ENCODE measurements around the gene RASD1.

The RASD1 gene, protein sequence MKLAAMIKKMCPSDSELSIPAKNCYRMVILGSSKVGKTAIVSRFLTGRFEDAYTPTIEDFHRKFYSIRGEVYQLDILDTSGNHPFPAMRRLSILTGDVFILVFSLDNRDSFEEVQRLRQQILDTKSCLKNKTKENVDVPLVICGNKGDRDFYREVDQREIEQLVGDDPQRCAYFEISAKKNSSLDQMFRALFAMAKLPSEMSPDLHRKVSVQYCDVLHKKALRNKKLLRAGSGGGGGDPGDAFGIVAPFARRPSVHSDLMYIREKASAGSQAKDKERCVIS

DNA sequence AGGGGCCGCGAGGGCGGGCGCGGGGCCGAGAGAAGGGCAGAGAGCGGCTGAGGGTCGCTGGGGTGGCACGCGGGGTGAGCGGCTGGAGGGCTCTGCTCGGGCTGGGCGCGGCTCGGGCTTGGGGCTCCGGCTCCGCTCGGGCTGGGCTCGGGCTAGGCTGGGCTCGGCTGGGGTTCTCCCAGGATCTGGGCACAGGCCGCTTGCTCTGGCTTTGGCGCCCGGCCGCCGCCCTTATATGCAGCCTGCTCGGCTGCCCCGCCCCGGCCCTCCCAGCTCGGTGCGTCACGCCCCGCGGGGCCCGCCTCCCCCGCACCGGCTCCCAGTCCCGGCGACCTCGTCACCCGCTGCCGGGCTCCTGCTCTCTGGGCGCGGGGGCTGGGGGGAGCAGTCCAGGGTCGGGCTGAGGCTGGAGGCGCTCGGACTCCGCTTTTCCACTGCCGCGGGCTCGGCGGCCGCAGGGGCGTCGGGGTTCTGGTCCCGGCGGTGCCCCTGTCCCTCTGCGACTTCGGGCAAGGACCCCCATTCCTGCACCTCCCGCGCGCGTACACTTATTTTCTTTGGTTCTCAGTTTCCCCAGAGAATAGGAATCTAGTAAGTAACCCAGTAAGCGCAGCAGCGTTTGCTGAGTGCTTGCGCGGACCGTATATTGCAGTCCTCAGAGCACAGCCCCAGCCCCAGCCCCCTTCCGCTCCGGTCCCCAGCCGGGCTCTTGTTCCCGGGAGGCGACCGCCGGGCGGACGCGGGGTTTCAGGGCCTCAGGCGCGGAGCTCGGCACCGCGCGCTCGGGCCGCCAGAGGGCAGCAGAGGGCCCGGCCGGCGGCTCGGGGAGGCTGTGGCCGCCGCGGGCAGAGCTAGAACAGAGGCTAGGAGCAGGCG is at the start of gene RASD1:
Gene RASD1 (minus strand): TSS at position 207 of the 876 bp plus-strand sequence. CDS start 214 bp downstream, outside the sequence.
- peak; percentile 81 for DNase-seq

DNA sequence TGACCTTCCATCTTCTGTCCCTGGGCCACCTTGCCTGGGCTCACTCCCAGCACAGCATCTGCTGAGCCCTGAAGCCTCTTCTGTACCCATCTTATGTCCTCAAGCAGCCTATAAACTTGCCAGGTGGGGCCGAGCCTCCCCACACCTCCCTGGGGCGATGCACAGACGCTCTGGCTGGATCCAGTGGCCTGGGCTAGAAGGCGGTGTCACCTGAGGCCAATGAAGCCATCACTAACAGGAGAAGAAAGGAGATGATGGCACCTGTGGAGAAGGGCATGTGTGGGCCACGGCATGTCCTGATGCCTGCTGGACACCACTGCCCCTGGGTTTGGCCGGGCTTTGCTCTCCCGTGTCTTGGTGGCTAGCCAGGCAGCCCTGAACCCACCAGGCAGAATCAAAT is 49.8 kb upstream of the RASD1 start:
- DNase-seq, result no peak

DNA sequence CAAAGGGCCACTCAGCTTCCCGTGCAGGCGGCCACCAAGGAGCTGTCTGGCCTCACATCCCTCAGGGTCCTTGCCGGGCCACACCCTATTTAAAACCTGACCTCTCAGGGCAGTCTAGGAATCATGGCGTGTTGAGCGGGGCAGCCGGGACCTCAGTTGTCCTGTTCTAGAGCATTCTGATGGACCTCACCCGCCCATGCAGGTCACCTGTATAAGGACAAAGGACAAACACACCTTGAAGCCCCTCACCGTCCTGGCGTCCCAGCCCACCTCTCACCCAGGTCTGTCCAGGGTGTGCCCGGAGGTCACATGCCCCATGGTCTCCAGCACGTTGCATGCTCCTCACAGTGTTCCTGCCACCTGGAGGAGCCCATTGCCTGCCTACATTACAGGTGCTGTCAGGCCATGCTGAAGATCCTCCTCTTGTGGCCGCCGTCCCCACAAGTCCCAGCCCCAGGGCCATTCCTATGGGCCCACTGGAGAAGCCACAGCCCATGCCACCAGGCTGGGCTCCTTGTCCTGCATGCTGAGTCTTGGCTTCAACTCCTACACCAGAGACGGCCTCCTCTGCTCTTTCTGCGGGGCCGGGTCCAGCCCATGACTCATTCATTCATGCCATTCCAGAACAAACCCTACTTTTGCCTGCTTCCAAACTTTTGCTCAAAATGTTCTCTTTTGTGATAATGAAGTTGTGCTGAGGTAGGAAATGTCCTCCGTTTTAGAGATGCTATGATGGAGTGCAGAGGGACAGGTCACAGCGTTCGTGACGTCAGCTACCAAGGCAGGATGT is 49.0 kb upstream of the RASD1 start:
- no peak for DNase-seq

DNA sequence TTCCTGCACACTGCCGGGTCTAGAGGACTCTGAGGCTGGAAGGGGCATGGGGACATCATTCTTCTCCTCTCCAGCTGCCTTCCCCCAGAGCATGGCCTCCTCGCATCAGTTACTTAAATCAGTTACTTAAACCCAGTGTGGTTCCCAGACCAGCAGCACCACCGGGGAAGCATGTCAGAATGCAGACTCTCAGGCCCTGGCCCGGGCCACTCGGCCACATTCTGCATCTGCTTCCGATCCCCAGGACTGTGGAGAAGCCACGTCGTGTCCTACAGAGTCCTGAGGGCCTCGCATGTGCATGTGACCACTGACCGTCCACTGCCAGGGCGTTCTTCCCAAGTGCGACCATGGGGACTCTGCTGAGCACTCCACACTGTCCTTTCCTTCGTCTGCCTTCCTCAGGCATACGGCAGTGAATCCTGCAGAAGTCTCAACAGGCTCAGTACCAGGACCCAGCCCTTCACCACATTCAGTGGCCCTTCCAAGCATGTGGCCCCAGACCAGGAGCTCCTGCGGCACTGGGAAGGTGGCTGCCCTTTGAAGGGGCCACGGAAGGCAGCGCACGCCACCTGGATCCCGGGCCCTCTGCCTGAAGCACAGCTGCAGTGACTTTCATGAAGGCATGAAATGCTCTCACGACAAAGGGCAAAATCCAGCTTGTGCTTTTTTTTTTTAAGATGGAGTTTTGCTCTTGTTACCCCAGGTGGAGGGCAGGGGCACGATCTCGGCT is 46.9 kb upstream of the RASD1 start:
- no peak for DNase-seq

DNA sequence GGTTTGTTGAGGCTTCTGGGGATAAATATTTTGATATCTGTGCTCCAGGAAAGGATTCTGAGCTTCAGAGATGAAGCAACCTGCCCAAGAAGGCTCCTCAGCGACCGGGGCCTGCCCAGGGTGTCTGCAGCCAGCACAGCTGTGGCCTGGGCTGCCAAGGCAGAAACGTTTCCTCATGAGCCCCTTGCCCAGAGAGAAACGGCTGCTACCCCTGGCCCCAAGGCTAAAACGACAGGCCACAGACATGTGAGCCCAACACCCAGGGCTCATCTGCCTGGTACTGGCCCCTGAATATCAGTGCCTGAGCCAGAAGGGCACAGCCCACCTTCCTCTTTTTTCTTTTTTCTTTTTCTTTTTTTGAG is 45.4 kb upstream of the RASD1 start:
- no peak for DNase-seq

DNA sequence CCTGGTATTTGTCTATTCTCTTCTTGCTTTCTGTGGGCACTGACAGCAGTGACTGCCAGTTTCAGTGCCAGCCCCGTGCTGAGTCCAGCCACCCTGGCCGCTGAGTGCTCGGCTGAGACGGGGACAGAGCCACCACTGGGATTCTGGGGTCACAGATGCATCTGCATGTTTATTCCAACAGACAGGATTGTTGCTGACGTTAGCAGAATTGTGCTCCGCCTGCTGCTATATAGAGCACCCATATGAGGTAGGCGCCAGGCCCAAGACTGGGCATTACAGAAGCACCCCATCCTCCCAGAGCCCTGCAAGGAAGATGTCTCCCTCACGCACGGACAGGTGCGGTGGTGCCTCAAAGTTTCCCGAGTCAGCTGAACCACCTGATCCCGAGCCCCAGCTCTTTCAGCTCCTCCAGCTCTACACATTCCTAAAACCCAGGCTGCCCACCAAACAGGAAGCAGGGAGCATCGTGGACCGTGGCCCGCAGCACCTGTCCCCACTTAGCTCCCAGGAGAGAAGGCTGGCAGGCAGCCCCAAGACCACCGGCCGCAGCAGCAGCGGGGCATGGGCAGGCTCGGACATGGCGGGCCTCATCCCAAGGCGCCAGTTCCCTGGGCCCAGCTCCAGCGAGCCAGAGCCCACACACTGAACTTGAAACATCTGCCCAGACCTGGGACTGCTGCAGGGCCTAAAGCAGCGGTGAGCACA is 44.9 kb upstream of the RASD1 start:
- no peak for DNase-seq

DNA sequence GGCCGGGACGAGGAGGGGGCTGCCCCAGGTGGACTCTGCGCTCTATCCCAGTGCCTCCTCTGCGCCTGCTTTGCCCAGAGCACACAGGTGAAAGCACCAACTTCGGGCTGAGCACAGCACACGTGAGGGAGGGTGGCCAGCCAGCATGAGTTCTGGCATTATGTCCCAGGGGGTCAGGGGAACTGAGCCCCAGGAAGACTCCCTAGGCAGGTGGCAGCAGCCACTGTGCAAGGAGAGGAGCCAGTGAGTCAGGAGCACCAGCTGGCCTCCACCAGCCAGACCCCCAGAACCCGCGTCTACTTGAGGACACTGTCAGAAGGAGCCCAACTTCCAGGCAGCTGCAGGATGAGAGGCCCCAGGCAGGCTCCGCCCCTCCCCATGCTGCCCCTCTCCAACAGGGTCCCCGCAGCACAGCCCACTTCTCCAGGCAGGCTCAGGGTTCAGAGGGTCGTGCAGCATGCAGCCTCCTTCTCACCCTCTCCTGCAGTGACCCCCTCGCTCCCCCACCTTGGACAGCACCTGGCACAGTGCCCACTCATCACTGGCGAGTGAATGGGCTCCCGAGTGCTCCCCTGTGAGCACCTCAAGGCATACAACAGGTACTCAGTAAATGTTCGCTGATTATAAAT is 44.2 kb upstream of the RASD1 start:
- no peak for DNase-seq

DNA sequence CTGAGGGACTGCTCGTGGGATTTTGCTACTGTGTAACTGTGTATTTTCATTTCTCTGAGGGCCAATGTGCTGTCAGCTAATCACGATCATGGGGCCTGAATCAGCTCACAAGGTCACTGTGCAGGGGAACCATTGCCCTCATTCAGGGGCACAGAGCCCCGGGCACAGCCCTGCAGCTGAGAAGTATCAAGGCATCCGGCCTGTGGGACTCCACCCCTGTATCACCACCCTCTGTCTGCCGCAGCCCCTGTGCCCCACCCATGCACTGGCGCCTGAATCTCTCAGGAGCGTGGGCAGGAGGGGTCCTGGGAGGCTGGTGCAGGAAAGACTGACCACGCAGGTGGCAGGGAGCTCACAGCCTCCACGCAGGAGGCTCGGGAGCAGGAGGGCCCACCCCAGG is 43.4 kb upstream of the RASD1 start:
- no peak for DNase-seq

DNA sequence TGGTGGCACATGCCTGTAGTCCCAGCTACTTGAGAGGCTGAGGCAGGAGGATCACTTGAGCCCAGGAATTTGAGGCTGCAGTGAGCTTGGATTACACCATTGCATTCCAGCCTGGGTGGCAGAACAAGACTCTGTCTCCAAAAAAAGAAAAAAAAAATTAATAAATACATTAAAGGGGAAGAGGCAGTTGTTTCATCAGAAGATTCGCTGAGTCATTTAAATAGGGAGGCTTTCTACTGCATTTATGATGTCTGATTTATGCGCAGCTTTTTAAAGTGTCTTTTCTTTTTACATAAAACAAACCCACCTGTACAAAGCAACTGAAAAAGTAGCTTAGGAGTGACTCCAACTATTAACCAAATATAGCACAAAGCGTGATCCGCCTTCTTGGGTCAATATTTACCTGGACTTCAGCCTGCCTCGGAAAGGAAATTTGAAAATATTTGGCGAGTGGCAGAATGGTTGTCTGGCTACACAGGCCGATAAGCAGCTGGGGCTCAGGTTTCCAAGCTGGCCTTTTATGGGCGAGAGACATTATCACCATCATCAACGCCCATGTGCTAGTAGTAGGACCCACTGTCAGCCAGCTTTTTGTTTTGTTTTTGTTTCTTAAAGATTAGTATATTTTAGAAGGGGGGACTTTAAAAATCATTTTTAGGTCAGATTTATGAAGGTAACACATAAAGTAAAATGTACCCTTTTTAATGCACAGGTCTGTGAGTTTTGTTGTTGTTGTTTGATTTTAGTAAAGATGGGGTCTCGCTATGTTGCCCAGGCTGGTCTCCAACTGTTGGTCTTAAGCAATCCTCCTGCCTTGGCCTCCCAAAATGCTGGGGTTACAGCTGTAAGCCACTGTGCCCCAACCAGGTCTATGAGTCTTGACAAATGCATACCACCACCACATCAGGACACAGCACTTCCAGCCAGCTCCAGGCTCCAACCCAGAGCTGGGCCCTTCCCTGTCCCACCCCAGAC is 42.5 kb upstream of the RASD1 start:
- no peak for DNase-seq

DNA sequence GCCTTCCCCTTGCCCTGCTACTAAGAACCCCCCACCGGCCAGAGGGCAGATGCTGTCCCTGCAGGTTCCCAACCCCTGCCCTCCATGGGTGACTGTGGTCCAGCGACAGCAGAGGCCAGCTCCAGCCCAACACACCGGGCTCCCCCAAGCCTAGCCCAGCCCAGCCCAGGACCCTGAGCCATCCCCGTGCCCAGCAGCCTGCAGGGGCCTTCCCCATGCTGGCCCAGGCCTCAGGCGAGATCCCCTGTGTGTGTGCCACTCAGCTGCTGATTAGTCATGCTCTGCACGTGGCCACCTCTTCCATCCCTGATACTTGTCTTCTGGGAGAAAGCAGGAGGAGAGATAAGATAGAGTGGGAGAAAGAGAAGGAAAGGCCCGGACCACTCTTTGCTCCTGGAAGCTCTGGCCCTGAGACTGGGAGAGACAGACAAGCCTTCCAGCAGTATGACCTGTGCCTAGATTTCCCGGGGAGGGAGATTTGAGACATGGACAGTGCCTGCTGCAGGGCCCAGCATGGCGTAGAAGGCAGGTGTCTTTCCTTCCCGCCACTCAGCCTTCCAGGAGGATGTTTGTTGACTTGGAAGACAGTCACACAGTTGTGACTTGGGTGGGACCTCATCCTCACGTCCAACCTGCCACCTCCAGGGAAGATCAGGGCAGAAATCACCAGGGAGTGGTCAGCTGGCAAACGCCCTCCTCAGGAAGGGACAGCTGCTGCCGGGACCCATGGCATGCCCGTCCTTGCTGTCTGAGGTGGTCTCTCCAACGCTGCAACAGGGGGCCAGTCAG is 41.3 kb upstream of the RASD1 start:
- no peak for DNase-seq

DNA sequence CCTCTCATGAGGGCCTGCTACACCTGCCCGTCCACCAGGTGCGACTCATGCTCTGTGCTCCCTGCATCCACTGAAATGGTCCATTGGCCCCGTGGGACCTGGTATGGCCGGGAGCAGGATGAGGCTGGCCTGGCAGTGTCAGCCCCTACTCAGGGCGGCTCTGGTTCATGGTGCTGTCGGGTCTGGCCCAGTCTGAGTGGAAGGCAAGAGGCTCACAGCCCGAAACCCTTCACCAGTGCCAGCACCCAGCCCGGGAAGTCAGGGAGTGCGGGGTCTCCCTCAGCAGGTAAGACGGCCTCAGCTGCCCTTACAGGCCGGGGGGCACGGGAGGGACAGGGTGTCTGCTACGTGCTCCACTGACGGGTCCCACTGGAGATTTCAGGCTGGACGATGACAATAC is 40.5 kb upstream of the RASD1 start:
- no peak for DNase-seq

DNA sequence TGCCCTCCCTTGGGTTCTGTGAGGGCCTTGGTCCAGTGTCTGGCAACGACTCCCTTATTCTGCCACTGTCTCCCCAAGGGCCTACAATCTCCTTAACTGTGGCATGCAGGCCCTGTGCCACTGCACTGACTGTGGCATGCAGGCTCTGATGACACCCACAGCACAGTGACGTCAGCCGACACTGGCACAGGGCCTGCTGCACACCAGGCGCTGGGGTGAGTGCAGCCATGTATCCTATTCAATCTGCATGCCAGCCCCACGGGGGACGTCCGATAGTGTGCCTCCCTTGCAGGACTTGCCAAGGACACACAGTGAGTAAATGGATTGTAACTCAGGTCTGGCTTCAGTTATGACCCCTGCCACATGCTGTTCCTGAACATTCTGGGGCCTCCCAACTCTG is 39.8 kb upstream of the RASD1 start:
- DNase-seq, result no peak

DNA sequence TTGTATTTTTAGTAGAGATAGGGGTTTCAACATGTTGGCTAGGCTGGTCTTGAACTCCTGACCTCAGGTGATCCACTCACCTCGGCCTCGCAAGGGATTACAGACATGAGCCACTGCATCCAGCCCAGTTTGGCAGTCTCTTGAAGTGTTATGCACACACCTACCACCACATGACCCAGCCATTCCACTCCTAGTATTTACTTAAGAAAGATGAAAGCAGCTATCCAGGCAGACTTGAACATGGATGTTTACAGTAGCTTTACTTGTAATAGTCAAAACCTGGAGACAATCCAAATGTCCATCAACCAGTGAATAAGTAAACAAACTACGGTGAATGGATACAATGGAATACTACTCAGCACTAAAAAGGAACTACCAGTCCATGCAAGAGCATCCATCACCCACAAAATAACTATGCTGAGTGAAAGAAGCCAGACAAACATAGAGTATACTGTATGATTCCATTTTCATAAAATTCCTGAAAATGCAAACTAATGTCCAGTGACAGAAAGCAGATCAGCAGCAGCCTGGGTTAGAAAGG is 37.8 kb upstream of the RASD1 start:
- DNase-seq, result no peak

DNA sequence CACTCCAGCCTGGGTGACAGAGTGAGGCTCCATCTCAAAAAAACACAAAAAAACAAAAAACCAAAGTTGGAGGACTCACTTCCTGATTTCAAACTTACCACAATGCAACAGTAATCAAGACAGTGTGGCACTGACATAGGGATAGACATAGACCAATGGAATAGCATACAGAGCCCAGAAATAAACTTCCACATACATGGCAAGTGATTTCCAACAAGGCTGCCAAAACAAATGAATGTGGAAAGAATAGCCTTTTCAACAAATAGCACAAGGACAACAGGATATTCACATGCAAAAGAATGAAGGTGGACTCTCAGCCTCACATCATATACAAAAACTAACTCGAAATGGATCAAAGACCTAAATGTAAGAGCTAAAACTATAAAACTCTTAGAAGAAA is 36.8 kb upstream of the RASD1 start:
- DNase-seq, result no peak

DNA sequence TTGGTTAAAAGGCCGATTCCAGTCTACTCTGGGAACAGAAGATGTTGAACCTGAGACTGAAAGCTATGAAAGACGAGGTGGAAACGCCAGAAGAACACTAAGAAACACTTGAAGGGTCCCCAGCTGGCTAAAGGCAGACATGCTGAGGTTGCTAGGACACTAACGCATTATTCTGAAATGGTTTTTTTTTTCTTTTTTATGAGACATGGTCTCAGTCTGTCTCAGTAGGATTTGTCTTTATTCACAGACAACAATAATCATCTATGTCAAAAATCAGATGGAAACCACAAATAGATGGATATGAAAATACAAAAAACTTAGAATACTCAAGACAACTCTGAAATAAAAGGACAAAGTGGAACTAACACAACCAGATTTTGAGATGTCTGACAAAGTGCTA is 35.0 kb upstream of the RASD1 start:
- no peak for DNase-seq

DNA sequence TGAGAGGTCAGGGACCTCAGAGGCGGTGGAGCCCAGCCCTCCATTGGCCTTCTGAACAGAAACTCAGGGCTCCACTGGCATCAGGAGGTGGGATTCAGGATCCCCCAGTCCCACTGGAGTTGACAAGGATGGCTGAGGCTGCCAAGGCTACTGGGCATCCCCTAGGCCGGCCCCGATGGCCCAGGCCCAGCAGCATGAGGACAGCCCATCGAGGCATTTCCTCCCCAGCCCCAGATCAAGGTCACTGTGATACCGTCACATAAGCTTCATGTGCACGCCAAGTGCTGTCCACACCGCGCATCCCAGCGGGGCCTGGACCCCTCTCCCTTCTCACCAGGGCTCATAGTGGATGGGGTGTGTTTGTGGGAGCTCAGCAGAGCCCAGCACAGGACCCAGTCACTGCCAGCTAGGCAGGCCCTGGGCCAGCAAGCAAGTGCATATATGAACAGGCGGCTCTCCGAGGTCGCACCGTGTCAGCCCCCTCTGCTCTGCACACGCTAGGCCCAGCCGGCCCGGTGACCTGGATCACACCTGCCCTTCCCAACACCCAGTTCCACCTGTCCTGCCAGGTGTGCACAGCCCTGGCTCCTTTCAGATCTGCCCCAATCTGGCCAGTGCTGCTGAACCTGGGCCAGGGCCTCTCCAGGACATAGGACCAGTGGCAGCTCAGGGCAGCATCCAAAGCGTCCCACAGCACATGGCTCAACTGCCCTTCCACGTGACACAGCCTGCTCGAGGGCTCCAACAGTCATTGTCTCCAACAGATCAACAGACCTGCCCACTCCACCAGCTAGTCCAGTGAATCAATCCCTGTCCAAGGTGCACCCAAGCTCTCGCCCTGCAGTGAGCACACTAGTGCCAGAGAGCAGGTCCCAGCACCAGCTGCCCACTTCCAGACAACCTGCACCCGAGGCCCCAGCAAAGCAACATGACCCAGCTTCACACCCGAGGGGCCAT is 32.8 kb upstream of the RASD1 start:
- DNase-seq, result no peak

DNA sequence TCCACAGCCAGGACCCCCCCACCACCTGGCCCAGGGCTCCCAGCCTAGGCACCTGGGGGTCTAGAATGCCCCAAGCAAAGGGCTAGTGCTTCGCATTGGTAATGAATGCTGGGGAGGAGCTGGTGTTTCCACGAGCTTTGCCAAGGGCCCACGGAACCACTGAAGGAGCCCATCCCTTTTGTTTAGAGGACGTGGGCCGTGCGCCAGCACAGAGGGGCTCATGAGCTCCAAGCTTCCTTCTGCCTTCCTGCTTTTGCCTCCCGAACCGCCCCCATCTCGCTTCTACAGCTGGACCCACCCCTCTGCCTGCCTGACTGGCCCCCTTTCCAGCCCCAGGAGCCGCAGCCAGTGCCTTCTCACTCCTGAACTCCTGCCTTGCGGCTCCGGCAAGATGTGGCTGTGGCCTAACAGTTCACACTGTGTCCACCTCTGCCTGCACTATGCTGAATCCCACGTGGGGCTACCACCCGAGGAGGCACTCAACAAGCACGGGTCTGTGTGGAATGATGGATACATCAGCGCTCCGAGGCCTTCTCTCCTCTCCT is 31.8 kb upstream of the RASD1 start:
- DNase-seq, result no peak

DNA sequence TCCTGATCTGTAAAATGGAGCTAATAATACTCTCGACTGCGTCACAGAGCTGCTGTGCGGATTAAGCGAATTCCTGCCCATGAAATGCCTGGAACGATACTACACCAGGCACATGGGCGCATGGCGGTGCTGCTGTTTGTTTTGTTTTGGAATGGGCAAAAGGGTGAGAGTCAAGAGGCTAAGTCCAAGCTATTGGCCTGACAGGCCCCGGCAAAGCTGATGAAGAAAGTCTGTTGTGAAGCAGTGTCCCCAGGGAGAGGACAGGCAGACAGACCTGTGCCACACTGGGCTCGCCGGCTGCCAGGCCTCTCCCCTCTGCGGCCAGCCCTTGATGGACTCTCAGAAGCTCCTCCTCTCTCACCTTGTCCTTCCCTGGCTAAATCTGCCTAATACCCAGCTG is 31.3 kb upstream of the RASD1 start:
- no peak for DNase-seq

All from CD4-positive, alpha-beta T cell treated with Interleukin-21 for 1 hour (primary cell).